ENCODE measurements around the gene ENGASE.

Gene ENGASE

DNA sequence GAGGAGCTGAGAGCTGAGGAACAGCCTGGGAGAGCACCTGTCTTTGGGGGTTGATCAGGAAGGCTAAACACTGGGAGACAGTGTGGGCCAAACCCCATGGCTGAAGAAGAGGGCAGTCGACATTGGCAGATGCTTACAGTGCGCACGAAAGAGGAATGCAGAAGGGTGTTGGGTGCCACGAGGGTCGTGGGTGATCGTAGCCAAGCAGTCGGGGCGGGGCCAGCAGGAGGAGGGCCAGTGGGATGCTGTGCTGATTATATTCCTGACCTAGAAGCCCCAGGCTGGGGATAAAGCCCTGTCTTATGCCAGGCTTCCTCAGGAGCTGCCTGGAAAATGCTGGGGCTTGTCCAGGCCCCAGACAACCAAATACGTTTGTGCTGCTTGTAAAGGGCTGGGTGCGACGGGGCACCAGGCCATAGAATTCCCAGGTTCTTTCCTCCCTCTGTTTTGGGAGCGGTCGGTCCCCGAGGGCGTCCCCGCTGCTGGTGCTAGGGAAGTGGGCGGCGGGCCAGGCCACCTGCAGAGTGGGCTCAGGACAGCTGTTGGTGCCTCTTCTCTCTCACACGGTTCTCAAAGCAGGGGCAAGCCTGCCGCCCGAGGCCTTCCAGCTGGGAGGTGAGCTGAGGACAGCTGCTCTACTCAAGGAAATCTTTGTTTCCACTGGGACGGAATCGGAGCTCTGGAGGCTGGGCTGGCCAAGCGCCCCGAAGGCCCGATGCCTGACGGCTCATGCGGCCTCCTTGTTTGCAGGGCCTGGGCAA lies 40.7 kb upstream of the ENGASE start:
- POLR2A ChIA-PET, result no interaction called here
- DNase-seq (ENCODE audit: extremely low spot score), result peak; percentile 5
- CTCF ChIA-PET, result interaction anchor here (0.6 to 1.0 kb wide), 5 partner anchors 9 to 359 kb away, joined by 3 to 5 read pairs (median 4); no protein-coding TSS in a partner anchor
- TF ChIP-seq, protein P1, sequence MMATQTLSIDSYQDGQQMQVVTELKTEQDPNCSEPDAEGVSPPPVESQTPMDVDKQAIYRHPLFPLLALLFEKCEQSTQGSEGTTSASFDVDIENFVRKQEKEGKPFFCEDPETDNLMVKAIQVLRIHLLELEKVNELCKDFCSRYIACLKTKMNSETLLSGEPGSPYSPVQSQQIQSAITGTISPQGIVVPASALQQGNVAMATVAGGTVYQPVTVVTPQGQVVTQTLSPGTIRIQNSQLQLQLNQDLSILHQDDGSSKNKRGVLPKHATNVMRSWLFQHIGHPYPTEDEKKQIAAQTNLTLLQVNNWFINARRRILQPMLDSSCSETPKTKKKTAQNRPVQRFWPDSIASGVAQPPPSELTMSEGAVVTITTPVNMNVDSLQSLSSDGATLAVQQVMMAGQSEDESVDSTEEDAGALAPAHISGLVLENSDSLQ (IDR thresholded peaks at IDR 0.05), result no peak
- TF ChIP-seq CTBP1 (IDR thresholded peaks at IDR 0.05; ENCODE audit: borderline replicate concordance) (no peak), BHLHE40 (IDR thresholded peaks at IDR 0.05; ENCODE audit: borderline replicate concordance) (no peak), FOXK2 (IDR thresholded peaks at IDR 0.05) (no peak), ZNF384 (IDR thresholded peaks at IDR 0.05) (no peak), L3MBTL2 (conservative IDR thresholded peaks at IDR 0.05) (no peak), NFRKB (IDR thresholded peaks at IDR 0.05) (no peak), LEF1 (IDR thresholded peaks at IDR 0.05; ENCODE audit: borderline replicate concordance) (no peak), FOXA1 (IDR thresholded peaks at IDR 0.05) (no peak), SP1 (IDR thresholded peaks at IDR 0.05) (no peak), ELF4 (IDR thresholded peaks at IDR 0.05) (no peak), TARDBP (IDR thresholded peaks at IDR 0.05) (no peak), FOXM1 (IDR thresholded peaks at IDR 0.05; ENCODE audit: borderline replicate concordance) (no peak), HDGF (IDR thresholded peaks at IDR 0.05; ENCODE audit: borderline replicate concordance) (no peak), ARNT (IDR thresholded peaks at IDR 0.05) (no peak), SUZ12 (IDR thresholded peaks at IDR 0.05) (no peak)

DNA sequence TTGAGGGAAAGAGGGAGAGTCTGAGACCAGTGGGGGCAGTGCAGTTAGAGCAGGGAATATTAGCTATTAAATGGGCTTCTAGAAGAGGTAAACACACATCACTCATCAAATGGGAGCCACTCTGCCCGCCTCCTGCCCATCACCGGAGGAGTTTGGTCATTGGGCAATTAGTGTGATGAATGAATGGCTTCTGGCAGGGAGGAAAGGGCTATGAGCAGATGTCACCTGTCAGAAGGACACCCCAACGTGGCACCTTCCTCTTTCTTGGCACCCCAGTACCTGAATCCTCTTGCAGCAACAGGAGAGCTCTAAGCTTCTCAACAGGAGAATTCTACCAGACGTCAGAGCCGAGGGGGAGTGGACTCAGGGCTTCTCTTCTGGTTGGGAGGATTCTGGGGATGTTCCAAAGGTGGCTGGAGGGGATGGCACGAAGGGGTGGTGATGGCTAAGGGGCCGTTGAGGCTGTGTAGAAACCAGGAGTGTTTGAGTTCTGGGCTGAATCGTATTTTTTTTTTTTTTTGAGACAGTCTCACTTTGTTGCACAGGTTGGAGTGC lies 39.6 kb upstream of the ENGASE start:
- ChIA-PET CTCF (interaction anchor here (0.7 kb wide), 1 partner anchor 15 kb away, joined by 3 read pairs; no protein-coding TSS in a partner anchor), POLR2A (no interaction called here)
- DNase-seq (ENCODE audit: extremely low spot score), result no peak
- TF ChIP-seq BHLHE40 (IDR thresholded peaks at IDR 0.05; ENCODE audit: borderline replicate concordance) (no peak), CTBP1 (IDR thresholded peaks at IDR 0.05; ENCODE audit: borderline replicate concordance) (no peak), SUZ12 (IDR thresholded peaks at IDR 0.05) (no peak), LEF1 (IDR thresholded peaks at IDR 0.05; ENCODE audit: borderline replicate concordance) (no peak), ELF4 (IDR thresholded peaks at IDR 0.05) (no peak), L3MBTL2 (conservative IDR thresholded peaks at IDR 0.05) (no peak), FOXM1 (IDR thresholded peaks at IDR 0.05; ENCODE audit: borderline replicate concordance) (no peak), SP1 (IDR thresholded peaks at IDR 0.05) (no peak), NFRKB (IDR thresholded peaks at IDR 0.05) (no peak), FOXA1 (IDR thresholded peaks at IDR 0.05) (no peak), ARNT (IDR thresholded peaks at IDR 0.05) (no peak), HDGF (IDR thresholded peaks at IDR 0.05; ENCODE audit: borderline replicate concordance) (no peak), FOXK2 (IDR thresholded peaks at IDR 0.05) (no peak), ZNF384 (IDR thresholded peaks at IDR 0.05) (no peak)
- TF ChIP-seq, protein P1 (IDR thresholded peaks at IDR 0.05), result no peak

DNA sequence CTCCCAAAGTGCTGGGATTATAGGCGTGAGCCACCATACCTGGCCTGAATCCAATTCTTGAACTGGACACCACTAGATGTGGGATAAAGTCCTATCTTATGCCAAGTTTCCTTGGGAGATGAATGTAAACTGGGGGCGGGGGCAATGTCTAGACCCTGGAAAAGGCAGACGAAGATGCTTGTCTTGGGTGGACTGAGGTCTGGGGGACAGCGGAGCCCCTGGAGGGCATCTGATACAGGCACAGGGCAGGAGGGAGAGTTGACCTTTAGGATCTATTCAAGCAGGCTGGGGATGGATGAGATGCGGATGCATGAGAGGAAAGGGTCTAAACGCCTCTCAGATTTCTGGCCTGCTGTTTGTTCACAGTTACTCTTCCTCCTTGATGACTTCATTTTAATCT lies 38.9 kb upstream of the ENGASE start:
- DNase-seq (ENCODE audit: extremely low spot score), result no peak
- no peak for TF ChIP-seq HDGF (IDR thresholded peaks at IDR 0.05; ENCODE audit: borderline replicate concordance)
- TF ChIP-seq FOXM1 (IDR thresholded peaks at IDR 0.05; ENCODE audit: borderline replicate concordance), result no peak
- TF ChIP-seq ELF4 (IDR thresholded peaks at IDR 0.05), result no peak
- TF ChIP-seq L3MBTL2 (conservative IDR thresholded peaks at IDR 0.05), result no peak
- TF ChIP-seq ZNF384 (IDR thresholded peaks at IDR 0.05), result no peak
- TF ChIP-seq, protein P1 (IDR thresholded peaks at IDR 0.05), result no peak
- TF ChIP-seq BHLHE40 (IDR thresholded peaks at IDR 0.05; ENCODE audit: borderline replicate concordance), result no peak
- no peak for TF ChIP-seq FOXK2 (IDR thresholded peaks at IDR 0.05)
- TF ChIP-seq SP1 (IDR thresholded peaks at IDR 0.05), result no peak
- no peak for TF ChIP-seq LEF1 (IDR thresholded peaks at IDR 0.05; ENCODE audit: borderline replicate concordance)
- TF ChIP-seq FOXA1 (IDR thresholded peaks at IDR 0.05), result no peak
- no peak for TF ChIP-seq SUZ12 (IDR thresholded peaks at IDR 0.05)
- TF ChIP-seq ARNT (IDR thresholded peaks at IDR 0.05), result no peak
- no peak for TF ChIP-seq NFRKB (IDR thresholded peaks at IDR 0.05)
- TF ChIP-seq CTBP1 (IDR thresholded peaks at IDR 0.05; ENCODE audit: borderline replicate concordance), result no peak
- TF ChIP-seq TARDBP (IDR thresholded peaks at IDR 0.05), result no peak
- ChIA-PET CTCF (interaction anchor here (1.1 to 1.6 kb wide), 2 partner anchors 10 to 16 kb away, joined by 3 to 9 read pairs; no protein-coding TSS in a partner anchor), POLR2A (no interaction called here)

DNA sequence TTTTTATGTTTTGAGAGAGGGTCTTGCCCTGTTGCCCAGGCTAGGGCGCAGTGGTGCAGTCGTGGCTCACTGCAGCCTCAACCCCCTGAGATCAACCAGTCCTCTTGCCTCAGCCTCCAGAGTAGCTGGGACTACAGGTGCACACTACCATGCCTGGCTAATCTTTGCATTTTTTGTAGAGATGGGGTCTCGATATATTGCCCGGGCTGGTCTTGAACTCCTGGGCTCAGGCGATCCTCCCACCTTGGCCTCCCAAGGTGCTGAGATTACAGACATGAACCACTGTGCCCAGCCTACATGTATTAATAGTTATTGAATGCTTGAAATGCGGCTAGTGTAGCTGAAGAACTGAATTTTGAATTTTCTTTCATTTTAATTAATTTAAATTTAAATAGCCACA lies 38.4 kb upstream of the ENGASE start:
- DNase-seq (ENCODE audit: extremely low spot score), result no peak
- CTCF ChIA-PET, result interaction anchor here (1.1 to 1.6 kb wide), 2 partner anchors 10 to 16 kb away, joined by 3 to 9 read pairs; no protein-coding TSS in a partner anchor
- POLR2A ChIA-PET, result no interaction called here
- TF ChIP-seq HDGF (IDR thresholded peaks at IDR 0.05; ENCODE audit: borderline replicate concordance) (no peak), LEF1 (IDR thresholded peaks at IDR 0.05; ENCODE audit: borderline replicate concordance) (no peak), FOXM1 (IDR thresholded peaks at IDR 0.05; ENCODE audit: borderline replicate concordance) (no peak), L3MBTL2 (conservative IDR thresholded peaks at IDR 0.05) (no peak), ARNT (IDR thresholded peaks at IDR 0.05) (no peak), NFRKB (IDR thresholded peaks at IDR 0.05) (no peak), BHLHE40 (IDR thresholded peaks at IDR 0.05; ENCODE audit: borderline replicate concordance) (no peak), TARDBP (IDR thresholded peaks at IDR 0.05) (no peak), SUZ12 (IDR thresholded peaks at IDR 0.05) (no peak), FOXA1 (IDR thresholded peaks at IDR 0.05) (no peak)
- TF ChIP-seq, protein P1 (IDR thresholded peaks at IDR 0.05), result no peak
